OCI-LY1 (cell line): ENCODE measurements around the gene LPCAT1.

Experiments
- EZH2 ChIP-seq: fragments of 200-600 bp; sonication (generic), shearing (Covaris generic); IDR thresholded peaks from 2 replicates; pipeline ENCODE4 v1.8.0; 2017; ENCODE audit warnings: borderline replicate concordance, mixed run types, mild to moderate bottlenecking, antibody characterized with exemption, low read length, moderate library complexity, mixed read lengths
- TF ChIP-seq, protein P1 (sequence below): fragments of 200-600 bp; sonication (generic), shearing (Covaris generic); IDR thresholded peaks from 2 replicates; pipeline ENCODE4 v1.5.1; 2017; ENCODE audit warnings: mild to moderate bottlenecking, antibody characterized with exemption, low read length, moderate library complexity, mixed read lengths

DNA sequence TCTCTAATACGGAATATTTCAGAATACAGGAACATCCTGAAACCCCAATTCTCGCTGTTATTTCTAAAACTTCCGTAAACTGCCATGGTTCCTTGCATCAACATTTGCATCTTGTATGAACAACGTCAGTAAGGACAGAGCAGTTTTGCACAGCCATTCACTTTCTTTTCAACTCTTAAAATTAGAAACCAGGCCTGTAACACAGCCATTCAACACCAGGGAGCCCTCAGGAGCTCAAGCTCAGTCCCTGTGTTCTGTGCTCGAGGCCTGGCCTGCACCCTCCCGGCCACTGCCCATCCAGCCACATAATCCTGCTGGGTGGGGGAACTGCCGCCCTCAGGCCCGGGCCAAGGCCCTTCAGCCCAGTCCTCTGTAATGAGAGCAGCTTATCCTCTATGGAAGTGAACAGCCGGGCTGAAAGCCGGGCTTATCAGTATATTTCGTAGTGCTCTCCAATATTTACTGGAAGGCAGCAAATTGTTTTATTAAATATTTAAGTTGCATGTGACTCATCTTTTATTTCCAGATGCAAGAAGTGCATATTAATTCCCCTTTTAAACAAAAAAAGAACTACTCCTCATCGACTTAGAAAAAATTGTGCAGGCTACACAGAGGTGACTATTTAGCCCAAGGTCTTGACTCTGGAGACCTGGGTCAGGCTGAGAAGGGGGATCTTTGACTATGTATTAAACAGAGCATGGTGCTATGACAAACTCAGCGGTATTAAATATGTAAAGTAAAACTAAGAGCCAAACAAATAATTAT is 45.3 kb downstream of the LPCAT1 start:
- TF ChIP-seq, protein P1, sequence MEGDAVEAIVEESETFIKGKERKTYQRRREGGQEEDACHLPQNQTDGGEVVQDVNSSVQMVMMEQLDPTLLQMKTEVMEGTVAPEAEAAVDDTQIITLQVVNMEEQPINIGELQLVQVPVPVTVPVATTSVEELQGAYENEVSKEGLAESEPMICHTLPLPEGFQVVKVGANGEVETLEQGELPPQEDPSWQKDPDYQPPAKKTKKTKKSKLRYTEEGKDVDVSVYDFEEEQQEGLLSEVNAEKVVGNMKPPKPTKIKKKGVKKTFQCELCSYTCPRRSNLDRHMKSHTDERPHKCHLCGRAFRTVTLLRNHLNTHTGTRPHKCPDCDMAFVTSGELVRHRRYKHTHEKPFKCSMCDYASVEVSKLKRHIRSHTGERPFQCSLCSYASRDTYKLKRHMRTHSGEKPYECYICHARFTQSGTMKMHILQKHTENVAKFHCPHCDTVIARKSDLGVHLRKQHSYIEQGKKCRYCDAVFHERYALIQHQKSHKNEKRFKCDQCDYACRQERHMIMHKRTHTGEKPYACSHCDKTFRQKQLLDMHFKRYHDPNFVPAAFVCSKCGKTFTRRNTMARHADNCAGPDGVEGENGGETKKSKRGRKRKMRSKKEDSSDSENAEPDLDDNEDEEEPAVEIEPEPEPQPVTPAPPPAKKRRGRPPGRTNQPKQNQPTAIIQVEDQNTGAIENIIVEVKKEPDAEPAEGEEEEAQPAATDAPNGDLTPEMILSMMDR: no peak
- no peak for TF ChIP-seq EZH2
